Measurements from ENCODE around the gene CFAP74.

Gene CFAP74

GRCh38 chr1:2014181-2014580 lies 10.6 kb upstream of the CFAP74 start:
- TF ChIP-seq ZBTB7A (IDR thresholded peaks at IDR 0.05; ENCODE audit: low read depth) (no peak), CREB1 (IDR thresholded peaks at IDR 0.05; ENCODE audit: low read depth) (no peak), TEAD4 (IDR thresholded peaks at IDR 0.05) (no peak), TAF1 (IDR thresholded peaks at IDR 0.05; ENCODE audit: low read depth) (no peak), EP300 (IDR thresholded peaks at IDR 0.05; ENCODE audit: borderline replicate concordance) (no peak), YY1 (IDR thresholded peaks at IDR 0.05; ENCODE audit: low read depth) (no peak), FOXM1 (IDR thresholded peaks at IDR 0.05; ENCODE audit: borderline replicate concordance, low read depth) (no peak), TCF12 (IDR thresholded peaks at IDR 0.05; ENCODE audit: low read depth) (no peak), NFIC (IDR thresholded peaks at IDR 0.05) (no peak), REST (IDR thresholded peaks at IDR 0.05; ENCODE audit: low read depth) (no peak), RAD21 (IDR thresholded peaks at IDR 0.05; ENCODE audit: low read depth) (no peak), EGR1 (IDR thresholded peaks at IDR 0.05) (no peak), CEBPB (IDR thresholded peaks at IDR 0.05) (no peak)
- TF ChIP-seq, protein P1, sequence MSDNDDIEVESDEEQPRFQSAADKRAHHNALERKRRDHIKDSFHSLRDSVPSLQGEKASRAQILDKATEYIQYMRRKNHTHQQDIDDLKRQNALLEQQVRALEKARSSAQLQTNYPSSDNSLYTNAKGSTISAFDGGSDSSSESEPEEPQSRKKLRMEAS (IDR thresholded peaks at IDR 0.05), result no peak
- TF ChIP-seq, protein P2, sequence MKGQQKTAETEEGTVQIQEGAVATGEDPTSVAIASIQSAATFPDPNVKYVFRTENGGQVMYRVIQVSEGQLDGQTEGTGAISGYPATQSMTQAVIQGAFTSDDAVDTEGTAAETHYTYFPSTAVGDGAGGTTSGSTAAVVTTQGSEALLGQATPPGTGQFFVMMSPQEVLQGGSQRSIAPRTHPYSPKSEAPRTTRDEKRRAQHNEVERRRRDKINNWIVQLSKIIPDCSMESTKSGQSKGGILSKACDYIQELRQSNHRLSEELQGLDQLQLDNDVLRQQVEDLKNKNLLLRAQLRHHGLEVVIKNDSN (IDR thresholded peaks at IDR 0.05), result no peak

- TF ChIP-seq EP300 (IDR thresholded peaks at IDR 0.05; ENCODE audit: borderline replicate concordance) (no peak), TCF12 (IDR thresholded peaks at IDR 0.05; ENCODE audit: low read depth) (no peak), FOXM1 (IDR thresholded peaks at IDR 0.05; ENCODE audit: borderline replicate concordance, low read depth) (no peak), CREB1 (IDR thresholded peaks at IDR 0.05; ENCODE audit: low read depth) (no peak)
Measured at GRCh38 chr1:2009101-2010053, 5.8 kb upstream of the CFAP74 start.

DNA sequence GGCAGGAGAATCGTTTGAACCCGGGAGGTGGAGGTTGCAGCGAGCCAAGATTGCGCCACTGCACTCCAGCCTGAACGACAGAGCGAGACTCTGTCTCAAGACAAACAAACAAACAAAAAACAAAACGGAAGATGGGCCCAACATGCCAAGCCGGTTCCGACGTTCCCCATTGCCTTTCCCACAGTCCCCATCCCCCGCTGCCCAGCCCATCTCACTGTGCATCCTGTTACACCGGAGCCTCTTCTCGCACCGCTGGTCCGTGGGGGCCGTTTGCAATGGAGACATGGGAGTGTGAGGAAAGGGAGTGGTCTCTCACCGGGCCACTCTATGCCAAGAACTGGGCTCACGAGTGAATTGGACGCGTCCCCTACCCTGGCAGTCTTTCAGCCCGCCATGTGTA lies 1.3 kb upstream of the CFAP74 start:
- TF ChIP-seq CEBPB (IDR thresholded peaks at IDR 0.05) (no peak), FOXM1 (IDR thresholded peaks at IDR 0.05; ENCODE audit: borderline replicate concordance, low read depth) (no peak), TEAD4 (IDR thresholded peaks at IDR 0.05) (no peak), TCF12 (IDR thresholded peaks at IDR 0.05; ENCODE audit: low read depth) (no peak), TAF1 (IDR thresholded peaks at IDR 0.05; ENCODE audit: low read depth) (no peak), RAD21 (IDR thresholded peaks at IDR 0.05; ENCODE audit: low read depth) (no peak)

- TF ChIP-seq, protein P2 (IDR thresholded peaks at IDR 0.05), result no peak
- TF ChIP-seq, protein P1 (IDR thresholded peaks at IDR 0.05), result peak; percentile 60
- TF ChIP-seq TAF1 (IDR thresholded peaks at IDR 0.05; ENCODE audit: low read depth) (no peak), RAD21 (IDR thresholded peaks at IDR 0.05; ENCODE audit: low read depth) (0 out of 2 replicates have a peak, but pooled peaks have one; percentile 7), CREB1 (IDR thresholded peaks at IDR 0.05; ENCODE audit: low read depth) (no peak), TEAD4 (IDR thresholded peaks at IDR 0.05) (peak; percentile 34; the same call in 1 of the 2 replicates), CEBPB (IDR thresholded peaks at IDR 0.05) (peak; percentile 85), REST (IDR thresholded peaks at IDR 0.05; ENCODE audit: low read depth) (no peak)
Measured at GRCh38 chr1:2001773-2002411, 1.7 kb downstream of the CFAP74 start.

- no peak for TF ChIP-seq TEAD4 (IDR thresholded peaks at IDR 0.05)
- no peak for TF ChIP-seq REST (IDR thresholded peaks at IDR 0.05; ENCODE audit: low read depth)
- TF ChIP-seq EGR1 (IDR thresholded peaks at IDR 0.05), result no peak
- no peak for TF ChIP-seq TCF12 (IDR thresholded peaks at IDR 0.05; ENCODE audit: low read depth)
- no peak for TF ChIP-seq EP300 (IDR thresholded peaks at IDR 0.05; ENCODE audit: borderline replicate concordance)
- no peak for TF ChIP-seq FOXM1 (IDR thresholded peaks at IDR 0.05; ENCODE audit: borderline replicate concordance, low read depth)
- no peak for TF ChIP-seq NFIC (IDR thresholded peaks at IDR 0.05)
- no peak for TF ChIP-seq CEBPB (IDR thresholded peaks at IDR 0.05)
- TF ChIP-seq, protein P2 (IDR thresholded peaks at IDR 0.05), result no peak
- no peak for TF ChIP-seq CREB1 (IDR thresholded peaks at IDR 0.05; ENCODE audit: low read depth)
- no peak for TF ChIP-seq RAD21 (IDR thresholded peaks at IDR 0.05; ENCODE audit: low read depth)
- no peak for TF ChIP-seq YY1 (IDR thresholded peaks at IDR 0.05; ENCODE audit: low read depth)
- TF ChIP-seq TAF1 (IDR thresholded peaks at IDR 0.05; ENCODE audit: low read depth), result no peak
- TF ChIP-seq, protein P1 (IDR thresholded peaks at IDR 0.05), result no peak
- no peak for TF ChIP-seq ZBTB7A (IDR thresholded peaks at IDR 0.05; ENCODE audit: low read depth)
Measured at GRCh38 chr1:2000850-2001249, 2.7 kb downstream of the CFAP74 start.
